CD4-positive, alpha-beta T cell treated with Interleukin-10 for 1 hour (primary cell): ENCODE measurements around the gene PRSS3.
"Not testable (repeated sequence)": the region's sequence is repeated elsewhere in the genome, so short reads cannot be mapped to it uniquely, and the experiment has no call there.

ENCODE experiments used
- DNase-seq: peaks from one replicate; pipeline ENCODE4 v3.0.0-alpha.2; 2020

The PRSS3 gene

DNA sequence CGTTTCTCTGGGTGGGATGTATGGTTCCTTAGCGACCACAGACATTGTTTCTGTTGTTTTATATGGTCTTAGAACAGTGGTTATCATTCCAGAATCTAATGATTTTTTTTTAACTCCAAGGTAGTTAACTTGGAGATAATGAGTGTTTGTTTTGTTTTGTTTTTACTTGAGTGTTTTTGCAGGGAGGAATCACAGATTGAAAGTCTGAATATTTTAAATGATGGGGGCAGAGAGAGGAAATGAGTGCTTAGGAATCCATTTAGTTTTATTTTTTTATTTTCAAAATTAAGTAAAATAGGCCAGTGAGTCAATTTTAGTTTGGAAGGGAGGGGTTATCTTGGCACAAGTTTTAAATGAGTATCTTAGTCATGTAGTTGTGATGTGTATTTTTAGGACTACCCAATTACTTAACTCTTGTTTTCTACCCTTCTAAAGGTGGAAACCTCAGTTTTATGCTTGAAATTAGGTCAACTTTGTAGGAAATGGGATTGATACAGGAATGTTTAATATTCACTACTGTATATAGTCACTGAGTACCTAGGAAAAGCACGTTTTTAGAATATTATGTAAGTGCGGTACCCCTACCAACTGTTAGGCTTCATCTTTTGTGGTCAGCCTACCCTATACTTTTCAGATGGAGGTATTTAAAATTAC lies 23.6 kb downstream of the PRSS3 start:
- DNase-seq: peak; percentile 46

DNA sequence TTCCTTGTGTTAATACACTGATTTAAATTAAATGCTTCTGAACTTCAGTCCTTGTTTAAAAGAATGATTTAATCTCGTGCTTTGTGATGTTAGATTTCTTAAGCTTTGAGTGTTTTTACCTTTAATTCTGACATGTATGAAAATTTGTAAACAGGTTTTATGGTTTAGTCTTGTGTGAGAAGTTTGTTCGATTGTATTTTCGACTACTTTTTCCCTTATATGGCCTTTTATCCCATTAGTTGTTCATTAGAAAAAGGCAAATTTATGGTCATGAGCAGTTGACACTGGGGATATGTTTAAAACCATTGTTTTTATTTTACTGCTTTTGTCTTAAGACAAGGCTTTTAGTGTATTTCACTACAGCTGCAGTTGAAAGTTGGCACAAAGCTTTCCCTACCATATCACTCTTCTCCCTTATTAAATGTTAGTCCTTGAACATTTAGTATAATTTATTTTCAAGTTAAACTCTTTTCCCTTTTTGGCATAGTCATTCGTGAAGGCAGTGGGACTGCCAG lies 24.9 kb downstream of the PRSS3 start:
- no peak for DNase-seq

- no peak for DNase-seq
These were observed 28.4 kb downstream of the PRSS3 start for GRCh38 chr9:33823801-33824200.

DNA sequence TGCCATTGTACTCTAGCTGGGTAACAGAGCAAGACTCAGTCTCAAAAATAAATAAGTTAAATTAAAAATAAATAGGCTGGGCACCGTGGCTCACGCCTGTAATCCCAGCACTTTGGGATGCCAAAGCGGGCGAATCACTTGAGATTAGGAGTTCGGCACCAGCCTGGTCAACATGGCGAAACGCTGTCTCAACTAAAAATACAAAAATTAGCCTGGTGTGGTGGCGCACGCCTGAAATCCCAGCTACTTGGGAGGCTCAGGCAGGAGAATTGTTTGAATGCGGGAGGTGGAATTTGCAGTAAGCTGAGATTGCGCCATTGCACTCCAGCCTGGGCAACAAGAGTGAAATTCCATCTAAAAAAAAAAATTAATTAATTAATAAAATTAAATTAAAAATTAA lies 31.9 kb downstream of the PRSS3 start:
- DNase-seq: not testable (repeated sequence)

GRCh38 chr9:33829641-33830230 lies 34.4 kb downstream of the PRSS3 start:
- DNase-seq: not testable (repeated sequence)

GRCh38 chr9:33835625-33836260 lies 40.4 kb downstream of the PRSS3 start:
- DNase-seq: no peak

DNA sequence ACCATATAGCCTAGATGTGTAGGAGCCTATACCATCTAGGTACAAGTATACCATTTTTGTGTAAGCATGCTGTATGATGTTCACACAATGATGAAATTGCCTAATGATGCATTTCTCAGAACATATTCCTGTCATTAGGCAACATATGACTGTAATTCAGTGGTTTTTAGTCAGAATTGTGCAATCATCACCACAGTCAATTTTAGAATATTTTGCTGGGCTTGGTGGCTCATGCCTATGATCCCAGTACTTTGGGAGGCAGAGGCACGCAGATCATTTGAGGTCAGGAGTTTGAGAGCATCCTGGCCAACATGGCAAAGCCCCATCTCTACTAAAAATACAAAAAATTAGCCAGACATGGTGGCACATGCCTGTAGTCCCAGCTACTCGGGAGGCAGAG lies 40.9 kb downstream of the PRSS3 start:
- peak; percentile 12 for DNase-seq

- DNase-seq: no peak
These were observed 41.8 kb downstream of the PRSS3 start for GRCh38 chr9:33837138-33837537.

DNA sequence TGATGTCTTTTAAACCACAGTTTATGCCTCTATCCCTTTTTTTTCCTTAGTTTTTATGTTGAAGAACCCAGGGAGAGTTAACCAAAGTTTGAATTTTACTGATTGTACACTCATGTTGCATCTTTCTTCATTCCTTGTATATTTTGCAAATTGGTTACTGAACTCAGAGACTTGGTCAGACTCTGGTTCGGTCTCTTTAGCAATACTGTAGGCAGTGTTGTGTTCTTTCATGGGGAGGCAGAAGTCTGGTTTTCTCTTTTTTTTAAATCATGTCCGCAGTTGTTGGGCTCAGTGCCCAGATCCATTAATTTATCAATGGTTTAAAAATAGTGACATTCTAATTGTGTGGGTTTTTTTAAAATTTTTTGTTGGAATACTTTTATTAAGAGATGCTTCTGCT lies 45.0 kb downstream of the PRSS3 start:
- DNase-seq: no peak

DNA sequence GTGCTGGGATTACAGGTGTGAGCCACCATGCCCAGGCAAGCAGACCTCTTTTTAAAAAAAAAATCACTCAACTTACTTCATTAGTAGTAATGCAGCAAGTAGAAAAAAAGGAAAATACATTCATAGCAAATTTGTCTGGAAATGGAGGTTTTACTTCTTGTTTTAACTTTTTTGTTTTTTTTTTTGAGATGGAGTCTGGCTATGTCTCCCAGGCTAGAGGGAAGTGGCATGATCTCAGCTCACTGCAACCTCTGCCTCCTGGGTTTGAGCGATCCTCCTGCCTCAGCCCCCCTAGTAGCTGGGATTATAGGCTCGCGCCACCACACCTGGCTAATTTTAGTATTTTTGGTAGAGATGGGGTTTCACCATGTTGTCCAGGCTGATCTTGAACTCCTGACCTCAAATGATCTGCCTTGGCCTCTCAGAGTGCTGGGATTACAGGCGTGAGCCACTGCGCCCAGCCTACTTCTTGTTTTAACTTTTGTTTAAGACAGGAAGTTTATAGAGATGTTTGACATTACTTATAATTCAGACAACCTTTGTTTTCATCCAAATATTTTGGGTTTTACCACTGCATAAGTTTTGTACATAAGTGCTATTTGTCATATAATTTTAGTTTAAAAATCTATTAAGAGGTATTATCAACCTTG lies 48.1 kb downstream of the PRSS3 start:
- no peak for DNase-seq

DNA sequence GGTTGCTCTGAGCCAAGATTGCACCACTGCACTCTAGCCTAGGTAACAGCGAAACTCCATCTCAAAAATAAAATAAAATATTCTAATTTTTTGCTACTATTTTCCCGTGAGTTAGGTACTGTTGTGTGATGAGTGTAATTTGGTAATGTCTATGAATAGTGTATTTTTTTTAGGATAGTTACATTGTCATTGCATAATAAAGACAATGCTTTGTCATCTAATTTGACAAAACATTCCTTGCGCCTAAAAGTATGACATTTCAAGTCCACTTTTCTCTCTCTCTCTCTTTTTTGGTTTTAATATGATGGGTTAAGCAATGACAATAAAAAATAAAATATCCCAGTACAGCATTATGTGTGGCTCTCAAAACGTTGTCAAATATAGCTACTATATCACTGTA lies 50.9 kb downstream of the PRSS3 start:
- no peak for DNase-seq

- DNase-seq: not testable (repeated sequence)
These were observed 52.5 kb downstream of the PRSS3 start for GRCh38 chr9:33847894-33848205.
